ENCODE results near the gene CDH24.

CDH24 gene

DNA sequence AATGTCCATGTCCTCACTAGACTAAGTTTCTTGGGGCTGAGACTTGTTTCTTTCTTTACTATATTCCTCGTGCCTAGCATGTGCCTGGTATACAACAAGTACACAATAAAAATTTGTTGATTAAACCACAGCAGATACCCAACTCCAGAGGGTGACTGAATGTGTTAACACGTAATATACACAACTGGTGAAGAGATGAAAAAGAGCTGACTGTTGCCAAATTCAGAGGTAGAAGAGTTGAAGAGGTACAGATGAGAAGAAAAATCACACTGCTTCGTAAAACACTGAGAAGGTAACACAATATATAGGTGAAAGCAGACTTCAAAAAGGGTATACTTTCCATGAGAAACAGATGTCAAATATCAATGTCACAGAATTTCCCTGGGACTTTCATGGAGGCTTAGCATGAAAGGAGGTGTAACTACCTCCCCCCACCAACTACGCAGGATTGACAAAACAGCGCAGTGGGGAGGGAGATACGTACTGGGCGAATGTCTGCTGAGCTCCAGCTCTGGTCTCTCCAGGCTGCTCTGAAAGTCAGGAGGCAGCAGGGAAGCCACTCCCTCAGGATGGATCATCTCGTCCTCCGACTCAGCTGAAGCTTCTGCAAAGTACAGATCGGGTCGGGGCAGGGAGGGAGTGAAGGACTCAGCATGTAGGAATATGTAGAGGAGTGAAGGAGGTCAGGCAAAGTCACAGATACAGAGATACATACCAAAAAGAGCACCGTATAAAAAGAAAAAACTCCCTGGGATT lies 32.4 kb upstream of the CDH24 start:
- peaks cover 35% of the 10 kb centered on the region for H3K79me2 ChIP-seq (ENCODE audit: low read length)
- no peak overlapping the region for H3K4me3 ChIP-seq (ENCODE audit: low read length)
- no peak overlapping the region for H2AFZ ChIP-seq (ENCODE audit: low read length)
- TF ChIP-seq, protein P1, sequence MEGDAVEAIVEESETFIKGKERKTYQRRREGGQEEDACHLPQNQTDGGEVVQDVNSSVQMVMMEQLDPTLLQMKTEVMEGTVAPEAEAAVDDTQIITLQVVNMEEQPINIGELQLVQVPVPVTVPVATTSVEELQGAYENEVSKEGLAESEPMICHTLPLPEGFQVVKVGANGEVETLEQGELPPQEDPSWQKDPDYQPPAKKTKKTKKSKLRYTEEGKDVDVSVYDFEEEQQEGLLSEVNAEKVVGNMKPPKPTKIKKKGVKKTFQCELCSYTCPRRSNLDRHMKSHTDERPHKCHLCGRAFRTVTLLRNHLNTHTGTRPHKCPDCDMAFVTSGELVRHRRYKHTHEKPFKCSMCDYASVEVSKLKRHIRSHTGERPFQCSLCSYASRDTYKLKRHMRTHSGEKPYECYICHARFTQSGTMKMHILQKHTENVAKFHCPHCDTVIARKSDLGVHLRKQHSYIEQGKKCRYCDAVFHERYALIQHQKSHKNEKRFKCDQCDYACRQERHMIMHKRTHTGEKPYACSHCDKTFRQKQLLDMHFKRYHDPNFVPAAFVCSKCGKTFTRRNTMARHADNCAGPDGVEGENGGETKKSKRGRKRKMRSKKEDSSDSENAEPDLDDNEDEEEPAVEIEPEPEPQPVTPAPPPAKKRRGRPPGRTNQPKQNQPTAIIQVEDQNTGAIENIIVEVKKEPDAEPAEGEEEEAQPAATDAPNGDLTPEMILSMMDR (IDR thresholded peaks at IDR 0.05; ENCODE audit: low read length), result no peak
- TF ChIP-seq EZH2phosphoT487 (IDR thresholded peaks at IDR 0.05; ENCODE audit: low read length), result no peak
- no peak for TF ChIP-seq EZH2 (optimal IDR thresholded peaks at IDR 0.05; ENCODE audit: low read depth, low read length)
- DNase-seq, result no peak
- no peaks in the 10 kb centered on the region for H3K9me3 ChIP-seq (replicated peaks; ENCODE audit: insufficient read depth, low read length)
- H3K4me1 ChIP-seq (ENCODE audit: low read length), result no peaks in the 10 kb centered on the region
- no peak overlapping the region for H3K27ac ChIP-seq (ENCODE audit: low read length)
- H3K27me3 ChIP-seq (replicated peaks; ENCODE audit: insufficient read depth, low read length), result no peaks in the 10 kb centered on the region
- H3K36me3 ChIP-seq (replicated peaks; ENCODE audit: insufficient read depth, low read length), result no peaks in the 10 kb centered on the region; the same call in 1 of the 2 replicates
- H3F3A ChIP-seq (ENCODE audit: insufficient read depth, low read length), result no peaks in the 10 kb centered on the region
- H3K9me2 ChIP-seq (replicated peaks; ENCODE audit: insufficient read depth, low read length), result no peaks in the 10 kb centered on the region
- no peak overlapping the region for H3K9ac ChIP-seq (ENCODE audit: low read length)
- H4K20me1 ChIP-seq (ENCODE audit: insufficient read depth, low read length), result no peaks in the 10 kb centered on the region
- H3K4me2 ChIP-seq (ENCODE audit: low read depth, low read length), result no peak overlapping the region

DNA sequence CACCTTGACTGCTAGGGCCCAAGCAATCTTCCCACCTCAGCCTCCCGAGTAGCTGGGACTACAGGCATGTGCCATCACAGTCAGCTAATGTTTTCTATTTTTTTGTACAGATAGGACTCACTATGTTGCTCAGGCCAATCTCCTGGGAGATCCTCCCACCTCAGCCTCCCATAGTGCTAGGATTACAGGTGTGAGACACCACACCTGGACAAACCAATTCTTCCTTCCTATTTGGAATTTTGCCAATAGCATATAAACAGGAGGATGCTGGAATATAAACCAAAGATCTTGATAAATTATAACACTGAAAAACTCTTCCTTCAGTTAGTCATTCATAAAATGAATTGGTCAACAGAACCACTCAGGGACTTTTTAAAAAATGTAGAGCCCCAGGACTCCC lies 29.2 kb upstream of the CDH24 start:
- Histone ChIP-seq H3K27ac (ENCODE audit: low read length) (no peak overlapping the region), H2AFZ (ENCODE audit: low read length) (no peak overlapping the region), H3K4me3 (ENCODE audit: low read length) (no peak overlapping the region), H3K79me2 (ENCODE audit: low read length) (peaks cover 4% of the 10 kb centered on the region), H3K36me3 (replicated peaks; ENCODE audit: insufficient read depth, low read length) (no peaks in the 10 kb centered on the region; the same call in 1 of the 2 replicates), H3K9me3 (replicated peaks; ENCODE audit: insufficient read depth, low read length) (no peaks in the 10 kb centered on the region), H4K20me1 (ENCODE audit: insufficient read depth, low read length) (no peaks in the 10 kb centered on the region), H3K9me2 (replicated peaks; ENCODE audit: insufficient read depth, low read length) (no peaks in the 10 kb centered on the region), H3K4me1 (ENCODE audit: low read length) (no peaks in the 10 kb centered on the region), H3K4me2 (ENCODE audit: low read depth, low read length) (no peak overlapping the region), H3F3A (ENCODE audit: insufficient read depth, low read length) (no peaks in the 10 kb centered on the region), H3K9ac (ENCODE audit: low read length) (no peak overlapping the region), H3K27me3 (replicated peaks; ENCODE audit: insufficient read depth, low read length) (no peaks in the 10 kb centered on the region)
- no peak for DNase-seq
- TF ChIP-seq EZH2phosphoT487 (IDR thresholded peaks at IDR 0.05; ENCODE audit: low read length) (no peak), EZH2 (optimal IDR thresholded peaks at IDR 0.05; ENCODE audit: low read depth, low read length) (no peak)
- TF ChIP-seq, protein P1 (IDR thresholded peaks at IDR 0.05; ENCODE audit: low read length), result no peak

DNA sequence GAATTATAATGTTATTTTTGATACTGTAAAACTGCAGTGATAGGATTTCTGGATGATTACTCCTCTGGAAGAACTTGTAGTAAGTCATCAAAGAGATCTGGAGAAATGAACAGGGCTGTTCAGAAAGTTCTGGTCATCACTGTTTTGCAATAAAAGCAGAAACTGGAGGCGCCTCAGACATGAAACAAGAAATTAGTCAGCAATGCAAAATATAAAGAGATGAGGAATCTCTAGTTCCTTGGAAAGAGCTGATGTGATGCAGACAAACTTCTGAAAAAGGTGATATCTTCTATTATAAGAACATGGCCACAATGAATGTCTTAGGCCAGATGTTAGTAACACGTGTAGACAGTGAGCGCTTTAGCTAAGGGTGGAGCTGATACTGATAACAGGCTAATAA lies 28.1 kb upstream of the CDH24 start:
- H3K9ac ChIP-seq (ENCODE audit: low read length), result no peak overlapping the region
- H2AFZ ChIP-seq (ENCODE audit: low read length), result no peak overlapping the region
- H3K4me3 ChIP-seq (ENCODE audit: low read length), result no peak overlapping the region
- H3K9me2 ChIP-seq (replicated peaks; ENCODE audit: insufficient read depth, low read length), result no peaks in the 10 kb centered on the region
- H4K20me1 ChIP-seq (ENCODE audit: insufficient read depth, low read length), result no peaks in the 10 kb centered on the region
- H3K36me3 ChIP-seq (replicated peaks; ENCODE audit: insufficient read depth, low read length), result no peaks in the 10 kb centered on the region; the same call in 1 of the 2 replicates
- H3K79me2 ChIP-seq (ENCODE audit: low read length), result no peaks in the 10 kb centered on the region
- no peaks in the 10 kb centered on the region for H3F3A ChIP-seq (ENCODE audit: insufficient read depth, low read length)
- no peak overlapping the region for H3K4me2 ChIP-seq (ENCODE audit: low read depth, low read length)
- H3K27me3 ChIP-seq (replicated peaks; ENCODE audit: insufficient read depth, low read length), result no peaks in the 10 kb centered on the region
- no peaks in the 10 kb centered on the region for H3K9me3 ChIP-seq (replicated peaks; ENCODE audit: insufficient read depth, low read length)
- DNase-seq, result no peak
- no peak overlapping the region for H3K27ac ChIP-seq (ENCODE audit: low read length)
- H3K4me1 ChIP-seq (ENCODE audit: low read length), result no peaks in the 10 kb centered on the region
- TF ChIP-seq EZH2 (optimal IDR thresholded peaks at IDR 0.05; ENCODE audit: low read depth, low read length) (no peak), EZH2phosphoT487 (IDR thresholded peaks at IDR 0.05; ENCODE audit: low read length) (no peak)
- TF ChIP-seq, protein P1 (IDR thresholded peaks at IDR 0.05; ENCODE audit: low read length), result no peak
